ENCODE measurements around the gene IL22RA2.
"Not testable (repeated sequence)": the region's sequence is repeated elsewhere in the genome, so short reads cannot be mapped to it uniquely, and the experiment has no call there.

IL22RA2 gene

GRCh38 chr6:137119196-137120104 is 54.0 kb downstream of the IL22RA2 start:
- no peak for ATAC-seq

DNA sequence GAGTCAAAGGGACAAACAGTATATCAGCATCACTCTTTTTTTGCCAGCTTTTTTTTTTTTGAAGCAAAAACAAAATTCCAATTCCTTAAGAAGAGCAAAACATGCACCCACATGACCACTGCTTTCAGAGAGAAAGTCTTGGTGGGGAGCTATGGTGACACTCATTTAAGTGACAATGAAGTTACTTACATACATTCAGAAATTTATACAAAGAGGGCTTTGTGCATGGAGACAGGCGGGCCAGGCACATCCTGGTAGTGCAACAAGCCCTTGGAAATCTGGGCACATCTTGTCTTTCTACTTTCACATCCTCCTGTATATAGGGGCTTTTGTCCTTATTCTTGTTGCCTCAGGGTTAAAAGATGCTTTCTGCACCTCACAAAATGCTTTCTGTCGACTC is 55.9 kb downstream of the IL22RA2 start:
- ATAC-seq: no peak

DNA sequence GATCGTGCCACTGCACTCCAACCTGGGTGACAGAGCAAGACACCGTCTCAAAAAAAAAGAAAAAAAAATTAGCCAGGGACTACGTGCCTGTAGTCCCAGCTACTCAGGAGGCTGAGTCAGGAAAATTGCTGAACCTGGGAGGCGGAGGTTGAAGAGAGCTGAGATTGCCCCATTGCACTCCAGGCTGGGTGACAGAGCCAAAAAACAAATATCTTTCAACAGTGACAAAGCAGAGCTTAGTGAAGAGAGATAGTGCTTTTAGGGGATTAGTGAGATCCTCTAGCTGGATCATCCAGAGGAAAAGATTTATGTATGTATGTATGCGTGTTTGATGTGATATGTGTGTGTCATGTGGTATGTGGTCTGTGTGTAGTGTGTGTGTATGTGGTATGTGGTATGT is 56.6 kb downstream of the IL22RA2 start:
- no peak for ATAC-seq

DNA sequence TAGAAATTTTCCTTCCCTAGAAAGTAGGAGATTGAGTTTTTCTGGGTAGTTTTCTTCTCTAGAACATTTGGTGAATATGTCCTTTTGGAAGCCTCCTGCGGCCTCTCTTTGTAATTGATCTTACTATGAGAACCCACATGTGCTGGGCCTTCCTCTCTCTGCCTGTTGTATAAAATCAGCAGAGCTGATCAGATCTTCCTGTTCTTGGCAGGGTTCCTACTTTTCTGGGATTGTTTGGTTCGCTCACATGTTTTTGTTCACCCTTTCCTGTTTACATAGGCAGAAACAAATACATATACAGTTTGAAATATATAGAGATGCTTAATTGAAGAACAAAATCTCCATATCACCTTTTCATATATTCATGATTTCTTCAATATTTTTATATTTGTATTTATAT is 57.8 kb downstream of the IL22RA2 start:
- no peak for ATAC-seq

DNA sequence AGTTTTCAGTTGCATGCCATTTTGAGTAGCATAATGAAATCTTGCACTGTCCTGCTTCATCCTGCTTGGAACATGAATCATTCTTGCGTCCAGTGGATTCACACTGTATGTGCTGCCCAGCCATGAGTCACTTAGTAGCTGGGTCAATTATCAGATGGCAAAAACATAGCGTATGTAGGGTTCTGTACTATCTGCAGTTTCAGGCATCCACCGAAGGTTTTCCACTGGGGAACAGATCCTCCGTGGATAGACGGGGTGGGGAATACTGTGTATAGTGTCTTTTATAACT is 61.4 kb downstream of the IL22RA2 start:
- ATAC-seq: no peak

DNA sequence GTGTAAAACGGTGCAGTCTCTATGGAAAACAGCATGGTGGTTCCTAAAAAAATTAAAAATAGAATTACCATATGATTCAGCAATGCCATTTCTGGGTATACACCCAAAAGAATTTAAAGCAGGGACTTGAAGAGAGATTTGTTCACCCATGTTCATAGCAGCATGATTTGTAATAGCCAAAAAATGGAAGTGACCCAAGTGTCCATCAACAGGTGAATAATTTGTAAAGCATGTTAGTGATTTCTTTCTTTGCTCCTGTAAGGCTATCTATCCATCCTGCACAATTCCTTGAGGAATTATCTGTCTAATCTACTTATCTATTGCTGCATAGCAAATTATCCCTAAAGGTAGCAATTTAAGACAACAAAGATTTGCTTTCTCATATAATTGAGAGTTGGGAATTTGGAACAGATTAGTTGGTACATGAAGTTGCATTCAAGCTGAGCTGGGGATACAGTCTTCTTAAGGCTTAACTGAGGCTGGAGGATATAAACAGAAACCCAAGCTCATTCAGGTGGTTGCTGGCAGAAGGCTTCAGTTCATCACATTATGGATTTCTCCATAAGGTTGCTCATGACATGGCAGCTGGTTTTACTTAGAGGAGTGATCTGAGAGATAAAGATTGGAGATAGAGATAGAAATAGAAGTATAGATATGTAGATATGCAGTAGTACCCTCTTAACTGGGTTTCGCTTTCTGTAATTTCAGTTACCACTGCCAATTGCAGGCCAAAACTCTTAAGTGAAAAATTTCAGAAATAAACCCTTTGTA is 62.0 kb downstream of the IL22RA2 start:
- no peak for ATAC-seq

- ATAC-seq: no peak
Measured at GRCh38 chr6:137107767-137108105, 65.7 kb downstream of the IL22RA2 start.

GRCh38 chr6:137107047-137107766 is 66.2 kb downstream of the IL22RA2 start:
- ATAC-seq: not testable (repeated sequence)

DNA sequence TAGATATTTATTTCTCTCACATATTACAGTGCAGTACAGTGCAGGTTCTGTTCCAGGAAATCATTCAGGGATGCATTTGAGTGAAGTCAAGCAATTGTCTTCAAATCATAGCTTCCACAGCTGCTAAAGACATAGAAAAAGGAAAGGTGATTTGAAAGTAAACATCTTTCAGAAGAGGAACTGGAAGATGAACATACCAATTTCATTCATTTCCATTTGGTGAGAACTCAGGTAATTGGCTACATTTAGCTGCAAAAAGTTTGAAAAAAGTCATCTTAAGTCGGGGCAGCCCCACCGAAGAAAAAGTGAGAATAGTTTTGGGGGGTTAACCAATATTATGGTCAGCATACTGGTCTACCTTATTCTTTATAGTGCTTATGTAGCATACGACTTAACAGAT is 67.3 kb downstream of the IL22RA2 start:
- ATAC-seq: no peak

DNA sequence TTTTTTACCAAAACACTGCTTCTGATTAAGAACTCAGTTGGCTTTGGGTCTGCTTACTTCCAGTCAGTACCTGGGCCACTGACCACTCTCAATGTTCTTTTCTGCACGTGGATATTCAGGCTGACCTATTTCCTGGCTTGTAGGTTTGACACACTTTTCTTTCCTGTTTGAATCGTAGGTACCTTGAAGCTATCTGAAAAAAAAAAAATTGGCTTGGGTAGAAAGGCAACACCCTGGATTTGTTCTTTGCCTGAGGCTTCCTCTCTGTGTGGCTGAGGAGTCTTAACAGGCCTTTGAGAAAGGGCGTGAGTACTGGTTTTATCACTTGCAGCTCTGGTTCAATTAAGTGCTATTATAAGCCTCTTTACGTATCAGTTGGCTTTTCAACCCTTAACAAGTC is 68.1 kb downstream of the IL22RA2 start:
- ATAC-seq: no peak

- ATAC-seq: no peak
Measured at GRCh38 chr6:137104926-137105325, 68.5 kb downstream of the IL22RA2 start.

GRCh38 chr6:137102851-137103492 is 70.5 kb downstream of the IL22RA2 start:
- ATAC-seq: peak; percentile 63 to 65

DNA sequence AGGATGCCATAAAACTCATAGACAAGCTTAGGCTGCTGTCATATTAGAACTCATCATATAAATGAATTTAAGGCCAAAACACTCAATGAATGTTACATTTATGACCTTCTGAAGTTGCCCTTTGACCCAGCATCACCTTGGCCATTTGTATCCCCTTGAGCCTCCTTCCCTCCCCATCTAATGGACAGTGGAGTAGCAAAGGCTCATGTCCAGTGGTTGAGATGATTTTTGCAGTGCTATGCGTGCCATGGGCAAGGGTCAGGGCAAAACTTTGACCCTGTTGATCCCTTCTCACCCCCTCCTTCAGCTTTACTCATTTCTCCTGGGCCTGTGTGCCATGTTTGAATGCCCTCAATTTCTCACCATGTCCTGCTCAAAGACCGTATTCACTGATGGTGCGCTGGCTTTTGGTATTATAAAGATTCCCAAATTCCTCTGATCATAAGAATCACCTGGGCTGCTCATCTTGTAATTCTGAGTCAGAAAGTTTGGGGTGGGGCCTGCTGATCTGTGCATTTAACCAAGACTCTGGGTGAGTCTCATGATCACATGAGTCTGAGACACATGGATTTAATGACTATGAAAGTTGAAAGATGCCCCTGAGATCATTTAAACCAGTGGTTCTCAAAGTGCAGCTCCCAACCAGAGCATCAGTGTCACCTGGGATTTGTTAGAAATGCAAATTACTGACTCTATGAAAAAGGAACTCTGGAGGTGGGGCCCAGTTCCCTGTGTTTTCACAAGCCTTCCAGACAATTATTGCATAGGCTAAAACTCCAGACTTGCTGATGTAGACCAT is 71.2 kb downstream of the IL22RA2 start:
- ATAC-seq: no peak

- ATAC-seq: no peak
Measured at GRCh38 chr6:137099689-137100403, 73.6 kb downstream of the IL22RA2 start.

DNA sequence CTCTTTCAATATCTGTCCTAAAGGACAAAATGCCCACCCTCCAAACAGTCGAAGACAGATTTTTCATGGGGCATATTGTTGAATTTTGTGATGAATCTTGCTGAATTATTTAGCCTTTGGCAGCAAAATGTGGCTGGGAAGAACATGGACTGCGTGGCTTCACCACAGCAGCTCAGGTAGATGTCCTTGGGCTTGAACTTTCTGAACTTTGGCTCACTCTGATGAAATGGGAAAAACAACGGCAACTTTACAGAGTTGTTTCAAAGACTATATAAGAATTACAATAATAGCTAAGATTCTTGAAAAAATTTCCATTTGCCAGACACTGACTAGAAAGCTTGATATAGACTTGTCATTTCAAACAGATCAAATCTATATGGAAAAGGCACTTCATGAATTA is 75.9 kb downstream of the IL22RA2 start:
- ATAC-seq: no peak

DNA sequence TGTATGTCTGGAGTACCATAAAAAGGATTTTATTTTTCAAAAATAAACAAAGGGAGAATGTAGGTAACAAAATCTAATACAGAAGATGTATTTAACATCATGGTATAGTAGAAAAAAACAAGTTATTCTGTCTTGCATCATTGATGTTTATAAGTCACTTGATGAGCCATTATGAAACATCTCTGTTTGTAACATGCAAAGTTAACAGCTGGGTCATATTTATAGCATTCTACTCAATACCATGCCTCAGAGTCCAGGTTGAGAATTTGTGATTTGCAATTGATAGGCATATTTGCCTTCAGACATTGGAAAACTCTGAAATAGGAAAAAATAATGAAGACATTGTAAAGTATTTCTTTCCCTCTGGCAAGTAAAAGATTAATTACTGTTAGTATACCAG is 76.4 kb downstream of the IL22RA2 start:
- ATAC-seq: no peak

DNA sequence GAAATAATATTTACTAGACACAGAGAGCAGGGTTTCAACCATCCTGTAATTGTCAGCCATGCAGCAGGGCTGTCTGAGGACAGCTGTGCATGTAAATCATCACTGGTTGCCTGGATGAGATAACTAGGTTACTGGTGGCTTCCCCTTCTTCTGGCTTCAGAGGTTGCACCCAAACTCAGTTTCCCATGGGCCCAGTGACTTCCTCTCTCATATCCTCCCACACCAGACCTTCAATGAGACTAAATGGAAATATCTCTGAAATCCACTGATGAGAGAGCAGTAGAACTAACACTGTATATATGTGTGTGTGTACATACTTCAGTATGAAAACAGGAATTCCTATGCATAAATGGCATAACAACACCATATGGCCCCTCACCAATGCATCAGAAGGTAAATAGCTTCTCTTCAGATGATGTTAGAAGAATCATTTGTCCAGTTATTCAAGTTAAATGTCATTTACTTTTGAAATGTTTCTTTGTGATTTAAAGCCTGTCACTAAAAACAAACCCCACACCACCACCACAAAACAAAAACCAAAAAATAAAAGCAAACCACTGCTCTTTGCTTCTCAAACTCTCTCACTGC is 77.7 kb downstream of the IL22RA2 start:
- ATAC-seq: peak in 1 of 2 donors; percentile 39

DNA sequence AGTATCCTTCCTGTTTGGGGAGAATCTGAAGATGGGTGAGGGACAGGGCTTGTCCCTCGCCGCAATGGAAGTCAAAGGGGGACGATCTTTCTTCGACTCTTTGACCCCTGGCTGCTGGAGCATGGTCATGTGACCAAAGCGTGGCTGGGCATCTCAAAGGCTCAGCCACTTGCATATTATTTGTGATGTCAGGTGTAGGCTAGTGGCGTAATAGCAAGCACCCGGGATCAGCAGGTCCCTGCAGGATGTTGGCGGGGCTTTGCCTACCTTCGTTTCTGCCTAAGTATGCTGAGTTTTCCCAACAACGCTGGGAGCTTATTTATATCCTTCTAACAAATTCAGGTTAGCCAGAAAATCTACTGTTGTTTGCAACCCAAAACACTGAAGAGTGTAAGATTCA is 78.4 kb downstream of the IL22RA2 start:
- ATAC-seq: no peak

DNA sequence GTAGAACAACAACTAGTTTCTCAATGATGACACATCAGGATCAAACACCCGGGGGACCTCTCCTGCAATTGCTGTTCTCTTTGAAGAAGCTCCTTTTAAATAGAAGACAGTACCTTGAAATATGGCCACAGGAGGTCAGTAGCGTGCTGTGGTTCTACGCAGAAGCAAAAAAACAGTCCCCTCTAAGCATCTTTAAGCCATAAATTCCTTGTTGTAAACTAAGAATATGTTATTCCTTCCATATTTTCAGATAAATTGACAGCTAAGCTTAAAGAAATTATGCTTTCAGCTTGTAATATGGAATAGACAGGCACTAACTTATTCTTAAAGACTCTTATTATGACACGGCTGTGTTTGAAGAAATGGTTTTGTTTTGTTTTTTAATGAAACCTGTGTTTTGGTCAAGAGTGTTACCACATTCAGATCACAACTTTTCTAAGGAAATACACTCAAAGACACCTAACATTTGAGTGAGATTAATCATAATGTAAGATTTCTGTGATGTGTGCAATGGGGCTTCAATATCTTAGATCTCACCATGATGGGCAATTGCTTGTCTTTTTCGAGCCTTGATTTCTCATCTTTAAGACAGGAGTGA is 78.9 kb downstream of the IL22RA2 start:
- ATAC-seq: peak in 1 of 2 donors; percentile 53

Data from activated CD4-positive, CD25-positive, alpha-beta regulatory T cell treated with anti-CD3 and anti-CD28 coated beads, Interleukin-2, amount 50 U/mL, for 24 hours (primary cell).